ENCODE data around the gene SH3PXD2A.

Gene SH3PXD2A

DNA sequence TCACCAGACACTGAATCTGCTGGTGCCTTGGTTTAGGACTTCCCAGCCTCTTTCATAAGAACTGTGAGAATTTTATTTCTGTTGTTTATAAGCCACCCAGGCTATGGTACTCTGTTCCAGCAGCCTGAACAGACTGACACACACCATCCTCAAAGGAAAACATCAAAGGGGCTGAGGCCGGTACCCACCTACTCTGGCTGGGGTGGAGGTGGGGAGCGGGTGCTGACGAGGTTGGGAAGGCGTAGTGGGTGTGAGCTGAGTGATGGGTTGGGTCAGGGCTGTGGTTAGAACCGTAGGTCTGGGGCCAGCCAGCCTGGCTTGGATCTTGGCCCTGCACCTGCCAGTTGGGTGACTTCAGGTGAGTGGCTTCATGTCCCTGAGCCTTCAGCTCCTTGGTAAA is 136.3 kb downstream of the SH3PXD2A start:
- DNase-seq = no peak

- no peak for DNase-seq
Observed at GRCh38 chr10:103718247-103718620, 137.1 kb downstream of the SH3PXD2A start.

- no peak for DNase-seq
Observed at GRCh38 chr10:103717341-103718246, 137.8 kb downstream of the SH3PXD2A start.

DNA sequence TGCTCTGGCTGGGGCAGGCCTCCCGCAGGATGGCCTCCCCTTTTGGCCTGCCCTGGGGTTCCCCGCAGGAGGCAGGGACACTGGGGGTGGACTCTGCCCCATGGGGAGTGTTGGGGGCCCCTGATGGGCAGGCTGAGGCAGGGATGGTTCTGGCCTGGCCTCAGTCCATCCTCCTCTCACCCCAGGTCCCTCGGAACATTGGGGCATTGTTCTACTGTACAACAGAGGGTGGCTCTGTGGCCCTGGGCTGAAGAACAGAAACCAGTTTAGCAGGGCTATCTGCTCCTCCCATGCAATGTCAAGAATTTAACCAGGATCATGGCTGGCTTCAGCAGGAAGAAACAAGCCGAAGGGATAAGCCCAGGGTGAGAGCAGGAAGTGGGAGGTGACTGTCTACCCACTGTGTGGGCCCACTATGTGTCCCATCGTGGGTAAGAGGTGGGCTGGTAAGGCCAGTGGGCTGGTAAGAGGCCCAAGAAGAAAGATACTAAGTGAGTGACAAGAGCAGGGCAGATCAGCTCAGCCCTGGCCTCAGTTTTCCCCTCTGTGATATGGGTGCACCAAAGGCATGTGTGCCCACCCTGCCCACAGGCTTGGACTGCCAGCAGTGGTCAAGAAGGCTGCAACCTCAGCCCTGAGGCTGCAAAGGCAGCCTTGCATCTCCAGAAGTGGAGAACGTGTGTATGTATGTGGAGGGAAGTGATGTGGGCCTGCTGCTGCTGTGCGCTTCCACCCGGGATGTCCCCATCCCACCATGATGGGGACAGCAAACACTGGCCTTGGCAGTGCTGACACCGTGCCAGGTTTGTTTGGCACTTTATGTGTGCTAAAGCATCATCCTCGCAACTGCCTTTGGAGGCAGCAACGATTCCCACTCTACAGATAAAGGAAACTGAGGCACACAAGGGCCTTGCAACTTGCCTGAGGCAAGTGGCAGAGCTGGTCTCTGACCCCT is 138.9 kb downstream of the SH3PXD2A start:
- no peak for DNase-seq

- no peak for DNase-seq
Observed at GRCh38 chr10:103715430-103715829, 139.9 kb downstream of the SH3PXD2A start.

DNA sequence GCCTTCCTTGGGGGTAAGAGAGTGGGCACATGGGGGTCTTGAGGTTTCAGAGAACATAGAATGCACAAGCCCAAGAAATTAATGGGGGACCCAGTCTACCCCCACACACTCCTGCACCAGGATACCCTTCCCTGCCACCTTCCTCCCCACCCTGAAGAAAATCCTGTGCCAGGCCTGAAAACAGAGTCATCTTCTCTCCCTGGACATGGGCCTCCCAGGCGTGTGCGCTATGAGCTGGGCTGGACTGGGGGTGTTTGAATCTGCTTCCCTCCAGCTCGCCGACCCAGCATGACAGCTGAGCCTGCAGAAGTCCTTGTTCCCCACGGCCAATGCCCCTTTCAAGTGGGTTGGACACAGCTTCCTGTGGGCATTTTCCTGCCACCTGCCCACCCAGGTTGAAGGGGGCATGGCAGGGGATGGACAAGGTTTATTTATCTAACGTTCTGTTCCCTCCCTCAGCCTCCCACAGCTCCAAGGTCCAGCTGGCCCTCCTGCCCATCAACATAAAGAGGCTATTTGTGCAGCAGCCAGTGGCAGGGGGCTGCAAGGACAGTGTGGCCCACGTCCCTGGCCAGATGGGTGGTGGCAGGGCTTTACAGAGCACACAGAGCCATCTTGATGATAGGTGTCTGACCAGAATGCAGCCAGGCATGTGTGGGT is 141.0 kb downstream of the SH3PXD2A start:
- no peak for DNase-seq

DNA sequence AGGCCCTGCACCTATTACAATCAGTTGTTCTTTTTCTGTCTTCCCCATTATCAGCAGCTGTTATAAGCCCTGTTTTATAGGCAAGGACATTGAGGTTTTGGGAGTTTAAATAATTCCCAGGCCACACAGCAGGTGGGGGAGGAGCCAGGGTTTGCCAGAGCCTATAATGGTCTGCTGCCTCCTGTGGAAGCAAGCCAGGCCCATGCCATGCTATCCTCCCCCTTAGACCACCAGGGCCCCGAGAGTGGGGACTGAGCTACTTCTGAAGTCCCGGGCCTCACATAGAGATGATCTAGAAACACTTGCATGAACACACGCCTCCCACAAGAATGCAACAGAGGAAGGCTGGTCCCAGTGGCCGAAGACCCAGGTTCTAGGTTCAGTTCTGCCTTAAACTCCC is 141.7 kb downstream of the SH3PXD2A start:
- DNase-seq = no peak

DNA sequence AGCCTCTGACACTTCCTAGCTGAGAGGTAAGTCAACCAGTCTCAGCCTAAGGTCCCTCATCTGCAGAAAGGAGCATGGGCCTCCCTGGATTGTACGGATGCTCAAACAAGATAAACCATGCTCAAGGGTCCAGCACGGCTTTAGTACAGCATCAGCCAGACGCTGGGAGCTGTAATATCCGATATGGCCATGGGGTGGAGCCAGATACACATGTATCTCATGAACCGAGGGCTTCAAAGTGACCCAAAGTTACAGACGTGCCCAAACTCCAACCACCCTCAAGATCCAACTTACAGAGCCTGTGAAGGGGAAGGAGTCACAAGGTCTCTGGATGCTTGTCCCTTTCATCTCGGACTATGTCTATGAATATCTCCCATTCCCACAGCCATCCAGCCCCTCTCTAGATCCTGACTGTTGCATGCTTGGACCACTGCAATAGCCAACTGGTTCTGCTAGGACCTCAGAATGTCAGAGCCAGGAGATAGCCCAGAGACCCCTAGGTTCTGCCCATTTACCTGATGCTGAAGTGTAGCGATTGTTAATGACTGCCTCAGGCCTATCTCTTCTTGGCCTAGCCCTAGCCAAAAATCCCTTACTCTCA is 142.4 kb downstream of the SH3PXD2A start:
- peak; percentile 69 to 80 for DNase-seq

GRCh38 chr10:103712146-103712545 is 143.2 kb downstream of the SH3PXD2A start:
- DNase-seq = no peak

GRCh38 chr10:103711351-103711994 is 143.9 kb downstream of the SH3PXD2A start:
- DNase-seq = no peak

DNA sequence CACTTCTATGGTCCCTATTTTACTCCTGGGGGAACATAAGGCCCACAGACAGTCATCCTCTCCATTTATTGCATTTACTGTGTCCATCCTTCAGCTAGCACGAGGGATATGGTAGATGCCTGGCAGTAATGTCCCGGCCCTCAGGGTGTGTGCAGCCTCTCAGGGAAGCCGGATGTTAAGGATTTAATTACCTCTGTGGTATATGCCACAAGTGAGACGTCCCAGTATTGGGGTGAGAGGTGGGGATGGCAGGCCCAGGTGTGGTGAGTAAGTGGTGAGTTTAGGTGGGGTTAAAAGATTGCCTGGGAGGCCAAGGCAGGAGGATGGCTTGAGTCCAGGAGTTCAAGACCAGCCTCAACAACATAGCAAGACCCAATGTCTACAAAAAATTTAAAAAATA is 144.9 kb downstream of the SH3PXD2A start:
- DNase-seq = no peak

DNA sequence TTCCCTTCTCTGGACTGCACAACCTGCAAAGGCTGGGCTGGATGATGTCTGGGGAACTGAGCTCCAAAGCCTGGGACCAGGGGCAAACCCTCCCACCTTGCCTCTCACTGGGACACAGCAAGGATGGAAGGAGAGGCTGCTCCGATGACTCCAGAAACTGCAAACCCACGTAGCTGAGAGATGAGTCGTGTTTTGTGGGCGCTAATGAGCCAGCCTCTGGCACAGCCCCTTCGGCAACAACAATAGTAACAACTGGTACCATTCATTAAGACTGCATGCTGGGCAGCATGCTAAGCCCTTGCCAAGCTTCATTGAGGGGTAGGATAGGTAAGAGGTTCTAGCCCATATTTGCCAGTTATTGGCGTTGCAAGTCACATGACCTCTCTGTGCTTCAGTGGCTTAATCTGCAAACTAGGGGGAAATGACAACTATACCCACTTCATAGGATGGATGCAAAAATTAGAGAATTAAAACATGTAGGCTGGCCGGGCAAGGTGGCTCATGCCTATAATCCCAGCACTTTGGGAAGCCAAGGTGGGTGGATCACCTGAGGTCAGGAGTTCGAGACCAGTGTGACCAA is 145.9 kb downstream of the SH3PXD2A start:
- no peak for DNase-seq

DNA sequence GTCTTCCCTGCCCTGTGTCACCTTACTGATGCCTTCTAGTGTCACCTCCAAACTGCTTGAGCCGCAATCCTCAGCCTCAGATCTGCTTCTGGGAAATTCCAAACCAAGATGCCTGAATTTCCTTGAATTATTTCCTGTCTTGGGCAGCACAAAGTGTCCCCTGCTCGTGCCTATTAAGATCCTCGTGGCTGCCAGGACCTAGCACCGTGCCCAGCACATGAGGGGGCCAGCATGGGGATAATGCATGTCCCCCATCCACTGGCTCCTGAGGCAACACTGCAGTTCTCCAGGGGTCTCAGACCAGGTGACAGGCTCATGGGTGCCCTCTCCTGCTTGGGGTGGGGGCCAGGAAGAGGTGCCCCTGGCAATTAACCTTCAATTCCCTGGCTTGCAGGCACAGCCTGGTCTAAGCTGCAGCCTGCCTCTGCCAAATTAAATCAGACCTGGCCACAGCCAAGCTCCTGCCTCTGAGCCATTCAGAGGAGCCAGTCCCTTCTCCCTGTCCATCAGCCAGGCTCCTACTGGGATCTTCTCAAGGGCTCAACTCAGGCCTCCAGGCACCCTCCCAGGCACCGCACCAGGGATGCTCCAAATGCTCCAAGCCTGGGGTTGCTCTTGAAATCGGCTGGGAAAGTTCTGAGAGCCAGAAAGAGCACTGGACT is 146.6 kb downstream of the SH3PXD2A start:
- no peak for DNase-seq

- no peak for DNase-seq
Observed at GRCh38 chr10:103707956-103708626, 147.3 kb downstream of the SH3PXD2A start.

DNA sequence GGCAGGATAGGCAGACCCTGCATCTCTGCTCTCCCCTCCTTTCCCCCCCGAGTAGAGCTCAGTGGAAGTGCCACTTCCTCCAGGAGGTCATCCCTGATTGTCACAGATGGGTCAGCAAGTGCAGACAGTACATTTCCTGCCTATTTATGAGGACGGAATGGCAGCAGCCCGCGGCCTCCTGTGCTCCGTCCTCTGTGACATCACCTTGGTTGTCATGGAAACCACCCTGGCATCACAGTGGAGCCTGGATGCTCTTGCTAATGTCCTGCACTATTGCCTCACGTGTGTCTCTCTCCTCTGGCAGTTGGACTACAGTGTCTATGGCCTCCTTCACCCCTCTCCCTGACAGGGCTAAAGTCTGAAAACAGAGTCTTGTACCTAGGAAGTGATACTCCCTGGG is 148.6 kb downstream of the SH3PXD2A start:
- DNase-seq = no peak

DNA sequence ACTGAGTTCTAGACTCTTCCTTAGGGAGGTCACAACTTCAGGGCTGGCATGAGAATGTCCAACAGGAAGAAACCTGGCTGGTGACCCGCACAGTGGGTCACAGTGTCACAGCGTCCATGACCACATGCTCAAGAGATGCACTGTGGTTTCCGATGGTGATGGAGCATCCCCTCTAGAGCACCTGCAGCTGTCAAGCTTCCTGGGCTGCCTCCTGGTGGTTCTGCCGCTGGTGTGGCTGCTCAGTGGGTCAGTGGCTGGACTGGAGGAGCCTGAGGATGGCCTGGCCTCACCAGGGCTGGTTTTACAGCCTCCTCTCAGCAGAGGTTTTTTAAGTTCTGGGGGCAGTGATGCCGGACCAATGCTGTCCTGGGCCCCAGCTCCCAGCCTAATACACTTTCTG is 149.3 kb downstream of the SH3PXD2A start:
- no peak for DNase-seq

- DNase-seq = no peak
Observed at GRCh38 chr10:103703941-103704919, 151.1 kb downstream of the SH3PXD2A start.

DNA sequence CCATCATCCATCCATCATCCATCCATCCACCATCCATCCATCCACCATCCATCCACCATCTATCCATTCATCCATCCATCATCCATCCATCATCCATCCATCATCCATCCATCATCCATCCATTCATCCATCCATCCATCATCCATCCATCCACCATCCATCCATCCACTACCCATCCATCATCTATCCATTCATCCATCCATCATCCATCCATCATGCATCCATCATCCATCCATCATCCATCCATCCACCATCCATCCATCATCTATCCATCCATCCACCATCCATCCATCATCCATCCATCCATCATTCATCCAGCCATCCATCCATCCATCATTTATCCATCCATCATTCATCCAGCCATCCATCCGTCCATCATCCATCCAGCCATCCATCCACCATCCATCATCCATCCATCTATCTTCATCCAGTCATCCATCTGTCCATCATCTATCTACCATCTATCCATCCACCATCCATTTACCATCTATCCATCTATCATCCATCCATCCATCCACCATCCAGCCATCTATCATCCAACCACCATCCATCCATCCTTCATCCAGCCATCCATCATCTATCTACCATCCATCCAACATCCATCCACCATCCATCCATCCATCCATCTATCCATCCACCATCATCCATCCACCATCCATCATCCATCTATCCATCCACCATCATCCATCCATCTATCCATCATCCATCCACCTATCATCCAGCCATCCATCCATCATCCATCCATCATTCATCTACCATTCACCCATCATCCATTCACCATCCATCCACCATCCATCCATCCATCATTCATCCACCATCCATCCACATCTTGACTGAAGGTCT is 153.8 kb downstream of the SH3PXD2A start:
- no peak for DNase-seq

DNA sequence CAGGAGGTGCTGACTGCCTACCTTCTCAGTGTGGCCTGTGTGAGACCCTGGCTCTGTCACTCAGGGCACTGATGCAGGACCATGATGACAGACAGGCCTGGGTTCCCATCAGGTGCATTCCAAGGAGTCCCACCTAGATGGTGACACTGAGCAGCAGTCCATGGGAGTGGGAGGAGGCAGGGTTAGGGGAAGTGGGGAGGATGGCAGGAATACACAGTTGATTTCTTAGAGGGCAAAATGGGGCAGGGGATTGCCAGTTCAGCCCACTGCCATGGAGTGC is 155.0 kb downstream of the SH3PXD2A start:
- DNase-seq = no peak

All from stimulated activated CD4-positive, alpha-beta T cell treated with anti-CD3 and anti-CD28 coated beads, Interleukin-4, amount 100 ng/mL, for 4 hours (primary cell).